HL-60/S4 treated with retinoic acid at 250 ng/mL for 4 days and 3 days (cell line): ENCODE measurements around the gene HNRNPL.

Experiments used
- in situ Hi-C: fragments of 300-500 bp; cut with MboI; formaldehyde crosslinking; loops from 2 replicates; pipeline ENCODE4 v1.7.0; 2022; ENCODE audit warnings: low sequenced_read_pairs

Gene HNRNPL

DNA sequence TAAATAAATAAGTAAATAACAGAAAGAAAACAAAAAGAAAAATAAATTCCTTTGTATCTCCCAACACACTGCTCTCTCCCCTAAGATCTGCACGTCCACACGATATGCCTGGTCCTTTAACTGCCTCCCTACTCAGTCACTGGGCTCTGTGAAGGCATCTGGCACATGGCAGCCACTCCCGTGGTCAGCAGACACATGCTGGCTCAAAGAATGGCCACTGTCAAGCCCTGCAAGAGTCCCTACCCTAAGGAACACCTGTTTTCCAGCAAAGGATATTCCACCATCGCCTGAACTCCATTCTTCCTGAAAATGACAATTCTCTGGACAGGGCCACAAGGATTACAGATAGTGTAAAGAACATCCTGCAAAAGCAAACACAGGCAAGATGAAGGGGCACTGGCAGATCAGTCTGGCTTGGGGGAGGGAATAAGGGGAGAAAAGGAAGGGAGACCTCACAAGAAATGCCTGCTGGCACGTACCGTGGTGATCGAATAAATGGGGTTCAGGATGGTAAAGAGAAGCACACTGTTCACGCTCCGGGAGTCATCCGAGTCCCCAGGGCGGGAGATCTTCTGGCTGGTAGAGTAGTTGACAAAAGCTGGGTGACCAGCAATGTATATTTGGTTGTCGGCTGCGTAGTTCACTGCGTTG lies 4.3 kb downstream of the HNRNPL start:
- in situ Hi-C loops, result no loop called here

DNA sequence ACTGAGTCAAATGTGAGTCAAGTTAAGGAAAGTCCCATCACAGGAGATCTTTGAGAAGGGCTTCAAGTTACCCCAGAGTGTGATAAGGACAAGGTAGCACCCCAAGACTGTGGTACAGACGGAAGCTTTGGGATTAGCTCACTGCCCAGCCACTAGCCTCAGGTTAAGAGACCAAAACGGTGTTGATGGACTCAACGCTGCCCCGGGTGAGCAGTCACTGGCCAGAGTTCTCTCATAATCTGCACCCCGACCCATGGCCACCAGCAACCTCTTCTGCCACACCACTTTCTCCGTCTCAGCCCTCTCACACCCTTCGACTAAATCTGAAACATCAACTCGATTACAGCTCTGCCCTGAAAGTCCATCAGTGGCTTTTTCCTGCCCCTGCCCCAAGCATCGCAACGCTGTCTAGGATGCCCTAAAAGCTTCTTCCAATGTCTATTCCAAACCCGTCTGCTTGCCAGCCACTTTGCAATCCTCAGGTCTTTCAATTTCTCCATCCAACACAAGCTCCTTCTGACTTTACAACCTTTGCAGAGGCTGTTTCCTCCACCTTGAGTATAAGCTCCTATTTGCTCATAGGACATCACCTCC lies 5.6 kb downstream of the HNRNPL start:
- in situ Hi-C loops, result no loop called here

DNA sequence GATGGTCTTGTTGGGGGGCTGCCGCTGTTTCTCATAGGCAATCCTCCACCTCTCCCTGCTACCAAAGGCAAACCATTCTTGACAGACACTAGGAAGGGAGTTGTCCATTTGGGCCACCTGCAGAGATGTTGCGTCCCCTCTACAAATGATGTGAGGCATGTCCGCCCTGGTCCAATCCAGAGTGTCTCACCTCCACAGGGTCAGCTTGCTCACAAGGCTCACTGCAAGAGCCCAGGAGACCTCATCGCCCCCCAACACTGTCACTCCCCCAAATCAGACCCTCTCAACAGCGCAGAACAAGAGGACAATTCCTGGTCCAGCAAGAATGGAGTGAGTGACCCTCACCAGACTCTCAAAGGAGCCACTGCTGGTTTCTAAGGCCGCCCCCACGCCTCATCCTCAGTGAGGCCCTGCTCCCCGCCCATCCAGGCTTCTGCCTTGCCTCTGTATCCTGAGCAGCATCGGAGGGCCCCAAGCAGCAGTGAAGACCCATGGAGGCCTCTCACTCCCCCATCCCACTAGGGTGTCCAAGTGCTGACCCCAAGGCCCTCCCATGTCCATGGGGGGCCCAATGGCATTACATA lies 6.5 kb downstream of the HNRNPL start:
- in situ Hi-C loops, result no loop called here

DNA sequence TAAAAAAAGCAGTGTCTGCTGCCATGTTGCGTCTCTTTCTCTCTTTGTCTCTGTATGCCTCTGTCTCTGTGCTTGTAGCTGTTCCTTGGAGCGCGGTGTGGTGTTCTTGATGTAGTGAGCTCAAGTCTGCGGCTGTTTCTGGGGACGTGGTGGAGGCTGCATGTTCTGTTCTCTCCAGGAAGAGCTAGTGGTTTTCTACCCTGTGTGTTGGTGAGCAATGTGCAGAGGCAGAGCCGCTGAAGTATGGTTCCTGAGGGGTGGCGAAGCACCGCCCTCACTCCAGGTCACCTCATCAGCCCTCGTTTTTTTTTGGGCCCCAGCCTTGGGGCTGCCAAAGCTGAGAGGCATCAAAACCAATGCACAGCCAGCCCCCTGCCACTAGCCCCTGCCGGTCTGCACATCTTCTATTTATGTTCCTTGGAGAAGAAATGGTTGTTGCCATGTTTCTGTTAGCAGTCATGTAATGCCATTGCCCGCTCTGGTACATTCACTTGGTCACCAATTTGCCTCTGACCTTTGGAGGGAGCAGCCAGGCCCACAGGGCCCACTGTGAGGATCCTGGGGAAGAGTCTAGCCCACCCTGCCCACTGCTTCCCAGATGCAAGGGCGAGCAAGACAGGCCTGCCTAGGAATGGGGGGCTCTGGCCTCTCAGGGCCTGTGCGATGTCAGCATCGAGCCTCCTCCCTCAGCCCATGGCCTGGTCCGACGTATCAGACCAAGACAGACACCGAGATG lies 7.2 kb downstream of the HNRNPL start:
- in situ Hi-C loops, result no loop called here

DNA sequence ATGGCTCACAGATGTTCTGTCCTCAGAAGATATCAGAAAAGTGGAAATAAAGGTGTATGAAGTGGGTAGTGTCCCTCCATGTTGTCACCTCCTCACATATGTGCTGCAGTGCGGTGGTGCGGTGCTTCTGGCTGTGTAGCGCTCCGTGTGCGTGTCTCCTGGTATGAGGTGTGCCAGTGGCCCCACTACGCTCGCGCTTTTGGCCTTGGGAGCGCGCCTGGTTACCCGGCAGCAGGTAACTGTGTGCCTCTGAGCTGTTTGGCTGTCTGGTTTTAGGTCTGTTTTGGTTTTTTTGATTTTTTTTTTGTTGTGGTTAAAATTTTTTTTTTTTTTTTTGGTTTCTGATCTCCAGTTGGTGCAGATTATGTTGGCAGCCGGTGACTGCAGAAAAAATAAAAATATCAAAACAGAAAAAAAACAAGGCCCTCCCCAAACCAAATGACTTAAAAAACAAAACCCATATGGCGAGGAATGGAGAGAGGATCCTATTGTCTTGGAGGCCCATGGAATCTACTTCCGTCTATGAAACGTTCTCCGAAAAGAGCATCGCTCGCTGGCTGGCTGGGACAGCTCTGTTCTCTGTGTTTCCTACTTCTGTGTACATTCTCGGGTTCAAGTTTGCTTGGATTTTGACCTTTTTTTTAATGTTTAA lies 7.9 kb downstream of the HNRNPL start:
- in situ Hi-C loops, result no loop called here

DNA sequence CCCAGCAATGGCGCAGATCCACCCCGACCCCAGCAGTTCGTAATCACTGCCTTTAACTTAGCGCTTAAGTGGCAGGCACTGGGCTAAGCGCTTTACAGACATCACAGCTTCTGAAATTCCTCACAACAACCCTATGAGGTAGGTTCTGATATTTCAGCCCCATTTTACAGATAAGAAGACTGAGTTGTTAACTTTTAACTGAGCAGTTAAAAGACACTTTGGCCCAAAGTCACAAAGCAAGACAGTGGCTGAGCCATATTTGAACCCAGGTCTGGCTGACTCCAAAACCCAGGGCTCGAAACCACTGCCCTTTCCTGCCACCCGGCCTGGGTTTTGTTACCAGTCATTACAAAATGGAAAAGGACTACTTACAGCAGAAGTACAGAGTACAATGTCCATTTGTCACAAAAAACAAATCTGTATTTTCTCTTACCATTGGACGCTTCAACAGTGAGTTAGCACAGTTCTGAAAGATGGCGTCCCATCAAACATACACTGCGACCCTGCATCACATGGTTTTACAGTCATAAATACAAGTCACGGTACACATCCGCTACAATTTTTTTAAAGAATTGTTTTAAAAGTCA lies 8.5 kb downstream of the HNRNPL start:
- in situ Hi-C loops, result no loop called here

DNA sequence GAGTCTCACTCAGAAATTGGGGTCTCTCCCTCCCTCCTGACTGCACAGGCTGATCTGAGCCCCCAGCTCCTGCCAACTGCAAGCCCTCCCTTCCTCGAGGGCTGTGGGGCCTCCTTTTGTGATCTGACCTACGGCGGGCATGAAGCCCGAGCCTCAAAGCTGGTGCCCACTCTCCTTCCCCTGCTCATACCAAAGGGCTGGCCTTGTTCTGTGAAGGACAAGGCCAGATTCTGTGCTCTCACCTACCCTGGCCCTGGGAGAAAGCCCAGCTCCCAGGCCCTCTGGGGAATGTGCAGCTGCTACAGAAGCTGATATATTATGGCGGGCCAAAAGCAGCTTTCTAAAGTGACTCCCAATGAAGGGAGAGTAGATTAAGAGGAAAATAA lies 9.2 kb downstream of the HNRNPL start:
- in situ Hi-C loops, result no loop called here

DNA sequence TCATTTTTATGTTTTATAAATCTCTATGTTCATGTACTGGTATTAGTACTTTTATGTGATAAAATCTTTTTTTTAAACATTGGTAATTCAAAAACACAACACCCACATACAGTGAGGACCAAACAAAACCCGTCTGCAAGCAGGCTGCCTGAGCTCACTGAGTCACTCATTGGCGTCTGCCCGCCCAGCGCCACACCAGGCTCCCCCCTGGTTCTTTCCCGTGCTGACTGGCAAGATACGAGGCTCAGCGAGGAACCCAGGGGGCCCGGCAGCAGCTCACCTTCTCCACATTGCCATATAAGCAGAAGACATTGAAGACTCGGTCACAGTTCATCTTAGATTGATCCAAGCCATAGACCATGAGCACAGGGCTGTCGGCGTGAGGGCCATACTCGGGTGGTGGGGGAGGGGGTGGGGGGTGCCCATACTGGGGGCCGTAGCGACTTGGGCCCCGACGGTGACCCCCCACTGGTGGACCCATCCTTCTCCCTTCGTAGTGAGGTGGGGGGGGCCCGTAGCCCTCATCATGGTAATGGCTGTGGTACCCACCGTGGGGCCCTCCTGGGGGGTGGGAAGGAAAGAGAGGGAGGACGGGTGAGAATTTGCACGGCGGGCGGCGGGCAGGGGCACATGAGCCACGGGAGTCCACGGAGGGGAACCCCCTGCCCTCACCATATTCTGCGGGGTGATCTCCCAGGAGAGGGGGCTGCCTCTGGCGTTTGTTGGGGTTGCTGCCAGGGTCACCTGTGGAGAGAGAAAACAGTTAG lies 9.8 kb downstream of the HNRNPL start:
- in situ Hi-C loops, result no loop called here

DNA sequence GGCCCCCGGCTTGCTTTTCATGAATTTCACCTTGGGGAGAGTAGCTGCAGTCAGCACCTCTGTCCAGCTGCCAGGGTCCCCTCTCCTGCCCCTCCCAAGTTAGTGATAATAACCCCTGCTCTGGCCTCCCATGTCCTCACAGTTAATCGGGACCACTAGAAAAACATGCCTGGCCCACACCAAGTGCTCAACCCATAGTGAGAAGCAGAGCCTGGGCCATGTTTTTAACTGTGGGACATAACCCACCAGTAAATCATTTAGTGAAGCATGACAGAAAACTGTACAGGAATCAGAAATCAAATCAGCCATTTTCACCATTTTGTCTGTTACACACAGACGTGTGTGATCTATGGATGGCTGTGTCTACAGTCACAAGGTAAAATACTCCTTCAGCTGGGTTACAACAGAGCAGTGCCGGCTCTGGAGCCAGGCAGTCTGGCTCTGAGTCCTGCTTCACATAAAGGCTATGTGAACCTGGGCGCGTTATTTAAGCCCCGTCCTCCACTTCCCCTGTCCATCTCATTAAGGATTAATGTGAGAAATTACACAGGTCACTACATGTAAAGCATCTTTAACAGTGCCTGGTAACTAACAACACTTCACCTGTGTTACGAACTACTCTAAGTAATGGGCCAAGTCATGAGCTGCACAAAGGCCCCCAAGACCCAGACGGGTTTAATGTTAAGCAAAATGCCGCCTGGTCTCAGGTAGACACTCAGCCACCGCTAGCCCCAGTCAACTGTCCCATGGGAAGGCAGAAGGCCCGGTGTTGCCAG lies 10.6 kb downstream of the HNRNPL start:
- in situ Hi-C loops, result no loop called here

DNA sequence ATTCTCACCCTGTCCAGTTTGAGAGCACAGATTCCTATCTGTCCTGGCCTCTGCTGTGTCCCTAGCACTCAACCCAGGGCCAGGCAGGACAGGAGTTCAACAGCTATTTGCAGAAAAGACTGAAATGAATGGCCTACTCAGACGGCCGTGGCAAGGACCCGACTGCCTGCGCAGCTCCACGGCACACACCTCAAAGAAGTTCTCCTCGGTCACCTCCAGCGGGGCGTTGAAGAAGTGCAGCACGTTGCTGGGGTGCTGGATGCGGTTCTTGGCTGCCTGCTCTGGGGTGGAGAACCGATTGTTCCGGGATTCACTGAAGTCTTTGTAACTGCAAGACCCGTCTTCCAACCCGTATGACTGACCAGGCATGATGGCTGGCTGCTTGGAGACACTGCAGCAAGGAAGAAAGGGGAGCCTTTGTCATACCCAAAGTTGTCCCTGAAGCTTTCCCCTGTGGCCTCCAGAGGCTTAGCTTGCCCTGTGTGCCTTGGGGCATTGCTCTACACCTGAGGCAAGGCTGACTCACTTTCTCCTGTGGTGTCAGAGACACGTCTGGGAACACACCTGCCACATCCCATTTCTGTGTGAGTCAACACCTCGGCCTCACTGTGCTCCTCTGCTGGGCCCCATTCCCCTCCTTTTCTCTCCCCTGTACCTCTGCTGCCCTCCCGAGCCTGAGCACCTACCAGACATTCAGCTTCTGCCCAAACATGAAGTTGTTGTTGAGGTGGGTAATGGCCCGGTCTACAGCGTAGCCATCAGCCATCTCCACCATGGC lies 11.4 kb downstream of the HNRNPL start:
- in situ Hi-C loops, result no loop called here

DNA sequence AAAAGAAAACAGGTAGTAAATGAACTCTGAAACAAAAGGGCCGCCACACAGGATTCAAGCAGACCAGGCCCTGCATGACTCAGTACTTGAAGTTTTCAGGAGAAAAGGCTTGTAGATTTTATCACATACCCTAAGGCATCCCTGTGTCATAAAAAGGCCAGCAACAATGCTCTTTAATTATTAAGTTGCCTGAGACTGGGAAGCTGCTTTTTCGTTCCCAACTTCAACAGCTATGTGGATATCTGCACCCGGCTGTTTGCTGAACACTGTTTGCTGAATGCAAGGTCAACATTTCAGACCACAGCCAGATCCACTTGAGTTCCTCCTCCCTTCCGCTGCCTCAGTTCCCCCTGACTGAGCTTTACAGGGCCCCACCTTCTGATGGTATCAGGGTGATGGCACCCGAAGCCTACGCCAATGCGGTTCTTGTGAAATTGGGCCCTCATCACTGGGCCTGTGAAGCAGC lies 12.1 kb downstream of the HNRNPL start:
- in situ Hi-C loops, result no loop called here

DNA sequence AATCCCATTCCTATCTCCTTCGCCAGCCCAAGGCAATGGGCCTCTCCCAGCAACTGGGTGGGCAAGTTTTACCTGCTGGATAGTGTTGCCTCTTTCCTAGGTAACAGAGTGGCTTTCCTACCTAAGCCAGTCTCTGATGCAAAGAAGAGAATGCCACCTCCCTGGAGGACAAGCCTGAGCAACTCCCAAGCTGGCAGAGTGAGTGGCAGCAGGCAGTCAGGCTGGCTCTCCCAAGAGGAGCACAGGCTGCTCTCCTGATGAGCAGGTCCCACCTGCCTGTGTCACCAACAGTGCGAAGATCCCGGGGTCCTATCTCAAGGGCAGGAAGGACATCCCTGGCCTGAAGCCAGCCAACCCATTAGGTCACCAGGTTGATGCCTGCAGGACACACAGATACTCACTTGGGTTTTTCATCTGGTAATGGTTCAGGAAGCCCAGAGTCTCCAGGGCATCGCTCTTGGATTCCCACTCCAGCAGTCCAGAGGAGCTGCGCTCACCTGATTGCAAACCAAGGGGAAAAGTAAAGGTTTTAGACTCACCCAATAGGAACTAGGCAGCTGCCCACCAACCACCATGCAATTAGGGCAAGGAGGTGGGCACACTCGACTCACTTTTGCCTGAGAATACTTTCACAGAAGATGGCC lies 12.7 kb downstream of the HNRNPL start:
- in situ Hi-C loops, result no loop called here

DNA sequence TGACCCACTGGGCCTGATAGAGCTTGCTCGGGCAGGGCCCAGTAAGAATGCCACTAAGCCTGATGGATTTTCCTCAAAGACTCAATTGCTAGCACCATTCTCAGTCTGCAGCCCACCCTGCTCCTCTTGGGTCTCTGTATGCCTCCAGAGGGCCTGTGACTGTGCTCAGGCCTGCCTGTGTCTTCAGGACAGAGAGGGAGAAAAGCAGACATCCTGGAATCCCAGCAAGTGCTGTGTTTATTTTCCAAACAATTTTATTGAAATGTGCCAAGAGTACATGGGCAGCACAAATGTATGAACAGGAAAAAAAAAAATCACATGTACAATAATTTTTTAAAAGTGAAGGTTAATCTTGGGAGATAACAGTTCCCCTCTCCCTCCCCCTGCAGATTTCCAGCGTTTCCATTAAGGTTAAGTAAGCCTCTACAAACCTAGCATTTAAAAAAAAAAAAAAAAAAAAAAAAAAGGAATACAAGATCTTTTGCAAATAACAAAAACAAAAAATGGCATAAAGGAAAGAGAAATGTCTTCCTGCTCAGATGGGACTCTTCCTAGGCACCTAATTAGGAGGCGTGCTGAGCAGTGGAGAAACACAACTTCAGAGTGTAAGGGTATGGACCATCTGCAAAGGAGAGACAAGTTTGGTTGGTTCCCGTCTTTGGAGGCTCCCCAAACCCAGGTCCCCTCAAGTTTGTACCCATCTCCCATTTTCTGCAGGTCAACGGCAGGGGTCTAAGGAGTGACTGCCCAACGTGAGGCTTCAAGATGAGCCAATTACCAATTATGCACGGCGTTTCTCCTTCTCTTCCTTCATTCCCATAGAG lies 13.4 kb downstream of the HNRNPL start:
- in situ Hi-C loops, result no loop called here

DNA sequence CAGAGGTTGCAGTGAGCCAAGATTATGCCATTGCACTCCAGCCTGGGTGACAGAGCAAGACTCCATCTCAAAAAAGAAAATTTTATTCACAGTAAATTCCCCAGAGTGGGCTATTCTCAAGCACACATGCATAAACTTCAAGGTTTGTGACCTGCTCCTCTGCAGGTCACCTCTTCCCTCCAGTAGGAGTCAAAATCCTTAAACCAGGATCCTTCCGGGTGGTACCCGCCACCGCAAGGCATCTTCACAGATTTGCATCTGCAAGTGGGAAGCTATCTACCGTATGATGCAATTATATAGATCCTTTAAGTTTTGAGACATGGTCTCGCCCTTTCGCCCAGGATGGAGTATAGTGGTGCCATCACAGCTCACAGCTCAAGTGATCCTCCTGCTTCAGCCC lies 15.2 kb downstream of the HNRNPL start:
- in situ Hi-C loops, result no loop called here

DNA sequence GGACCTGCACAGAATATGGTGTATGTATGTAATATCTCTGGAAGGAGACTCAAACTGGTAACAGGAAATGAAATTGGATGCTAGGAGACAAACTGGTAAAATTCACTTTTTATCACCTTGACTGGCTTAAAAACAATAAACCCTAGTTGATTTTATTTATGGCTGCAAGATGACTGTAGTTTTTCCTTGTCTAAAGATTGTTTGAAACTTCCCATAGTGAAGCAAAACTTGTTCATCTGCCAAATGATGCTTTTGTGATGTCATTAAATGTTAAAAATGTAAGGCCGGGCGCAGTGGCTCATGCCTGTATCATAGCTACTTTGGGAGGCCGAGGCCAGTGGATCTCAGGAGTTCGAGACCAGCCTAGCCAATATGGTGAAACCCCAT lies 15.7 kb downstream of the HNRNPL start:
- in situ Hi-C loops, result no loop called here

DNA sequence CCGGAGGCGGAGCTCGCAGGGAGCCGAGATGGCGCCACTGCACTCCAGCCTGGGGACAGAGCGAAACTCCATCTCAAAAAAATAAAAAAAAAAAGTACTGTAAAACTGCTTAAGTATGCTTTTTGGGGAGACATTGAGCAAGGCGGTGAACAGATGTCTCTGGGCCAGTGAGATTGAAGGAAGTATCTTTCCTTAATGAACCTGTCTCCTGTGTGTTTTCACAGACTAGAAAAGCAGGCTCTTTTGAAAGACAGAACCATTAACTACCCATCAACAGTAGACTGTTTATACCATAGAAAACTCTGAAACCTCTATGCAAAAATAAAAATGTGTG lies 16.7 kb downstream of the HNRNPL start:
- in situ Hi-C loops, result no loop called here

DNA sequence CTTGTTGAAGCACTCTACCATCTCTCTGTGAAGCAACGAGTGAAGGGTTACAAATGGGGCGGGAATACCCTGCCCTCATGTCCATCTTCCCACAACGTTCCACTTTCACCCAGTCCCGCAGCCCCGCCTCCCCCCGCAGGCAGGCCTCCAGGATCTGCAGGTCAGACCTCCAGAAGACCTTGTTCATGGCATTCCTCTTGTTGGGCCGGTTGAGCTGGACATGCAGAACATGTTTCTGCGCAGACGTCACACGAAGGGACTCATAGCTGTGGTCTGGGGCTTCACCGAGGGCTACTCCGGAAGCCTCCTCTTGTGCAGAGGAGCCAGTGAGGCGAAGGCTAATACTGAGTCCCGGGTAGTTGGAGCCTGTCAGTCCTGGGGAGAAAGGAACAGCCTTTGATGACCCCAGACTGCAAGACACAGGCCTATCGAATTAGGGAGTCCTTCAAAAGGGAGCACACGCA lies 18.6 kb downstream of the HNRNPL start:
- in situ Hi-C loops, result no loop called here
